DOHH2 (cell line): Measurements from ENCODE around the gene SUCLA2.

Source experiments
- H3F3A ChIP-seq: fragments of 200-600 bp; sonication (generic), shearing (Covaris generic); 2 replicates; pipeline ENCODE4 v1.6.0; 2016; ENCODE audit warnings: antibody characterized with exemption, mild to moderate bottlenecking; ENCODE audit not compliant: control insufficient read depth, insufficient read depth
- H3K27ac ChIP-seq: fragments of 200-600 bp; sonication (generic); 2 replicates; pipeline ENCODE4 v1.5.1; 2014; ENCODE audit warnings: low read depth, mild to moderate bottlenecking, low read length, moderate library complexity
- H3K27me3 ChIP-seq: fragments of 200-600 bp; sonication (generic); 2 replicates; pipeline ENCODE4 v1.6.1; 2014; ENCODE audit warnings: mild to moderate bottlenecking, low read length, mixed read lengths; ENCODE audit not compliant: control insufficient read depth
- H3K36me3 ChIP-seq: fragments of 200-600 bp; sonication (generic); 2 replicates; pipeline ENCODE4 v1.6.1; 2014; ENCODE audit warnings: mild to moderate bottlenecking, low read length, moderate library complexity, mixed read lengths; ENCODE audit not compliant: control insufficient read depth
- H3K4me1 ChIP-seq: fragments of 200-600 bp; sonication (generic); 2 replicates; pipeline ENCODE4 v1.6.1; 2014; ENCODE audit warnings: mild to moderate bottlenecking, low read length, mixed read lengths; ENCODE audit not compliant: control insufficient read depth
- H3K4me2 ChIP-seq: fragments of 200-600 bp; sonication (generic); 2 replicates; pipeline ENCODE4 v1.6.0; 2014; ENCODE audit warnings: mild to moderate bottlenecking, low read length, moderate library complexity
- H3K4me3 ChIP-seq: fragments of 200-600 bp; sonication (generic); 2 replicates; pipeline ENCODE4 v1.5.1; 2014; ENCODE audit warnings: mild to moderate bottlenecking, low read length, mixed read lengths
- H3K79me2 ChIP-seq: fragments of 200-600 bp; sonication (generic); 2 replicates; pipeline ENCODE4 v1.6.1; 2014; ENCODE audit warnings: mild to moderate bottlenecking, low read length, mixed read lengths; ENCODE audit not compliant: control insufficient read depth
- H3K9me2 ChIP-seq: fragments of 200-600 bp; sonication (generic); replicated peaks from 2 replicates; pipeline ENCODE4 v1.6.1; 2014; ENCODE audit warnings: mild to moderate bottlenecking, low read length, mixed read lengths; ENCODE audit not compliant: control insufficient read depth
- H3K9me3 ChIP-seq: fragments of 200-600 bp; sonication (generic); 2 replicates; pipeline ENCODE4 v1.6.1; 2014; ENCODE audit warnings: antibody characterized with exemption, low read length, mixed read lengths; ENCODE audit not compliant: control insufficient read depth, insufficient read depth
- H4K20me1 ChIP-seq: fragments of 200-600 bp; sonication (generic); 2 replicates; pipeline ENCODE4 v1.6.0; 2014; ENCODE audit warnings: low read depth, mild to moderate bottlenecking, antibody characterized with exemption, low read length, moderate library complexity; ENCODE audit not compliant: control insufficient read depth, insufficient read depth
- EZH2phosphoT487 ChIP-seq: fragments of 200-600 bp; sonication (generic); IDR thresholded peaks from 2 replicates; pipeline ENCODE4 v1.6.1; 2017; ENCODE audit warnings: borderline replicate concordance, mild to moderate bottlenecking, antibody characterized with exemption, low read length, moderate library complexity, mixed read lengths
- TF ChIP-seq, protein P1 (sequence below): fragments of 200-600 bp; sonication (generic); IDR thresholded peaks from one replicate; pipeline ENCODE4 v1.5.1; 2014; ENCODE audit warnings: antibody characterized with exemption, mild to moderate bottlenecking, low read depth, low read length; ENCODE audit not compliant: poor library complexity, severe bottlenecking

Gene SUCLA2

DNA sequence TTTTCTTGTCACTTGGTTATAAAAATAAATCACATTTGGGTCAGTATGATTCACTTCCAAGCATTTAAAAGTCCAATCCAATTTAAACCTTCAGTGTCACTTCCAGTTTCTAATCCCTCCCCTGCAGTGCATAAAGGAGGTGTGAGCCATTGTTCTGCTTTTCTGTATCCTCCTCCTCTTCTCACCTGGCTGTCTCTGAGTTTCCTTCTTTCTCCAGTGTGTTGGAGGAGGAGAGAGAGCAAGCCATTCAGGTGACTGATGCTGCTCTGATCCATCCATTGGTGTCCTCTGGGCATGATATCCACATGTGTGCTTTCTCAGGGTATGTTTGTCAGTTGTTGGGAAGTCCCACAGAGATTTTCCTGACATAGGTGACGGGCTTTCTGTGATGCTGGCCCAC, 37.7 kb upstream of the SUCLA2 start:
- Histone ChIP-seq H3K9me2 (no peaks in the 10 kb centered on the region), H3K4me2 (peak overlapping the region; percentile 79), H3K4me1 (peaks cover 25% of the 10 kb centered on the region), H3K4me3 (peak overlapping the region; percentile 85), H3K36me3 (peaks cover 54% of the 10 kb centered on the region), H4K20me1 (no peaks in the 10 kb centered on the region), H3K27ac (peak overlapping the region; percentile 79; the same call in 1 of the 2 replicates), H3K9me3 (peaks cover 3% of the 10 kb centered on the region), H3K27me3 (no peaks in the 10 kb centered on the region), H3F3A (peaks cover 17% of the 10 kb centered on the region; the same call in 1 of the 2 replicates), H3K79me2 (peaks cover 48% of the 10 kb centered on the region)
- TF ChIP-seq, protein P1, sequence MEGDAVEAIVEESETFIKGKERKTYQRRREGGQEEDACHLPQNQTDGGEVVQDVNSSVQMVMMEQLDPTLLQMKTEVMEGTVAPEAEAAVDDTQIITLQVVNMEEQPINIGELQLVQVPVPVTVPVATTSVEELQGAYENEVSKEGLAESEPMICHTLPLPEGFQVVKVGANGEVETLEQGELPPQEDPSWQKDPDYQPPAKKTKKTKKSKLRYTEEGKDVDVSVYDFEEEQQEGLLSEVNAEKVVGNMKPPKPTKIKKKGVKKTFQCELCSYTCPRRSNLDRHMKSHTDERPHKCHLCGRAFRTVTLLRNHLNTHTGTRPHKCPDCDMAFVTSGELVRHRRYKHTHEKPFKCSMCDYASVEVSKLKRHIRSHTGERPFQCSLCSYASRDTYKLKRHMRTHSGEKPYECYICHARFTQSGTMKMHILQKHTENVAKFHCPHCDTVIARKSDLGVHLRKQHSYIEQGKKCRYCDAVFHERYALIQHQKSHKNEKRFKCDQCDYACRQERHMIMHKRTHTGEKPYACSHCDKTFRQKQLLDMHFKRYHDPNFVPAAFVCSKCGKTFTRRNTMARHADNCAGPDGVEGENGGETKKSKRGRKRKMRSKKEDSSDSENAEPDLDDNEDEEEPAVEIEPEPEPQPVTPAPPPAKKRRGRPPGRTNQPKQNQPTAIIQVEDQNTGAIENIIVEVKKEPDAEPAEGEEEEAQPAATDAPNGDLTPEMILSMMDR, result no peak

DNA sequence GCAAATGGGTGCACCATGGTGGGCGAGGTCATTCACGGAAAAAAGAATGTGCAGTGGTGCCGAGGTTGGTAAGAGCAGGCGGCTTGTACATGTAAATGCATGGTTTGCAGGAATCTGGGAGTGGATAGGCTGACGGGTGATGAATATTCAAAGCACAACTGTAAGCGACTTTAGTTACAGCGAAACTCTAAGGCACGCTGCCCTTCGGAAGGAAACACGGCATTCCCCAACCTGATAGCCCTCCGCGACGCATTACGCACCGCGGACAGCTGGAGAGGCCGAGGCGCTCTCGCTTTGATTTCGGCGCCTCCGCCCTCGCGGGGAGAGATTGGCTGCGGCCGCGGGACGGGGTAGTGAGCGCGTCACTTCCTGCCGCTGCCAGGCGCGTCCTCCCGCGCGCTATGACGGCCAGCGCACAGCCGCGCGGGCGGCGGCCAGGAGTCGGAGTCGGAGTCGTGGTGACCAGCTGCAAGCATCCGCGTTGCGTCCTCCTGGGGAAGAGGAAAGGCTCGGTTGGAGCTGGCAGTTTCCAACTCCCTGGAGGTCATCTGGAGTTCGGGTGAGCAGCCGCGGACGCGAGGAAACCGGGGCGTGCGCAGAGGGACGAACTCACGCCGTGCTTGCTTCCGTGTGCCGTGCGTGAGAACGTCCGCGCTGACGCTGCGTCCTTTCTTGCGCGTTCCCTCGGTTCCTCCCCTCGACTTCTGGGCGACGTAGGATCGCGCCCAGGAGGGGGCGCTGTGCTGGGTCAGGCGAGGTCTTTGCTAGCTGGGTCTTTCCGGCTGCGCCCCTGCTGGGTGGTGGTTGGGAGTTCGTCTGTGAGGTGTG, 36.5 kb upstream of the SUCLA2 start, which contains the start of gene NUDT15:
Gene NUDT15, plus strand, starts transcription at position 381 of the 828 bp plus-strand sequence. Its CDS starts 21 bp downstream, at position 402.
- peaks cover 25% of the 10 kb centered on the region for H3K4me1 ChIP-seq
- H3K9me3 ChIP-seq, result peaks cover 9% of the 10 kb centered on the region
- TF ChIP-seq, protein P1, result peak; percentile 97
- no peak for TF ChIP-seq EZH2phosphoT487
- peaks cover 55% of the 10 kb centered on the region for H3K79me2 ChIP-seq
- H3K9me2 ChIP-seq, result no peaks in the 10 kb centered on the region
- H3K36me3 ChIP-seq, result peaks cover 48% of the 10 kb centered on the region
- peak within 1 kb of the TSS; percentile 79 for H3K4me2 ChIP-seq
- H4K20me1 ChIP-seq, result no peaks in the 10 kb centered on the region
- peaks cover 13% of the 10 kb centered on the region; the same call in 1 of the 2 replicates for H3F3A ChIP-seq
- no peaks in the 10 kb centered on the region for H3K27me3 ChIP-seq
- H3K27ac ChIP-seq, result peak within 1 kb of the TSS; percentile 79
- peak within 1 kb of the TSS; percentile 85 for H3K4me3 ChIP-seq

DNA sequence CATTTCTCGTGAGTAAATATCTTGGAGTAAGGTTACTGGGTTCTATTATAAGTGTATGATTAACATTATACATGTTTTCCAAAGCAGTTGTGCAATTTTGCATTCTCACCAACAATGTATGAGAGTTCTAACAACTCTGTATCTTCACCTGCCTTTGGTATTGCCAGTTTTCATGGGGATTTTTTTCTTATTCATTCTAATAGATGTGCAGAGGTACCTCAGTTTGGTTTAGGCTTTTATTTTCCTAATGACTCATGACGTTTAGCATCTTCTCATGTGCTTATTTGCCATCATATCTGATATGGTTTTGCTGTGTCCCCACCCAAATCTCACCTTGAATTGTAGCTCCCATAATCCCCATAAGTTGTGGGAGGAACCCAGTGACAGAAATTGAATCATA, 28.8 kb upstream of the SUCLA2 start:
- TF ChIP-seq, protein P1, result no peak
- TF ChIP-seq EZH2phosphoT487, result no peak
- Histone ChIP-seq H3K79me2 (peaks cover 16% of the 10 kb centered on the region), H3K4me2 (no peak overlapping the region), H4K20me1 (no peaks in the 10 kb centered on the region), H3K4me3 (no peak overlapping the region), H3K9me3 (peaks cover 28% of the 10 kb centered on the region), H3K27ac (no peak overlapping the region), H3K9me2 (no peaks in the 10 kb centered on the region), H3K27me3 (no peaks in the 10 kb centered on the region), H3K36me3 (peaks cover 42% of the 10 kb centered on the region), H3F3A (no peaks in the 10 kb centered on the region), H3K4me1 (no peaks in the 10 kb centered on the region)
